HL-60/S4 treated with phorbol 12-myristate 13-acetate at 8.2 ng/mL for 4 days and 3 days (cell line): ENCODE results near the gene LPP.

Experiments
- in situ Hi-C: fragments of 300-500 bp; cut with MboI; formaldehyde crosslinking; loops from 2 replicates; pipeline ENCODE4 v1.15.0; 2022; ENCODE audit warnings: low sequenced_read_pairs

The LPP gene

GRCh38 chr3:188244395-188244861, 90.5 kb downstream of the LPP start:
- in situ Hi-C loops: no loop called here

- in situ Hi-C loops: no loop called here
Observed at GRCh38 chr3:188246905-188247304, 92.9 kb downstream of the LPP start.

- in situ Hi-C loops: no loop called here
Observed at GRCh38 chr3:188248036-188248561, 94.1 kb downstream of the LPP start.

GRCh38 chr3:188253123-188253793, 99.3 kb downstream of the LPP start:
- in situ Hi-C loops: no loop called here

- in situ Hi-C loops: no loop called here
Observed at GRCh38 chr3:188253800-188254452, 100.0 kb downstream of the LPP start.

- in situ Hi-C loops: no loop called here
Observed at GRCh38 chr3:188254520-188255070, 100.6 kb downstream of the LPP start.

GRCh38 chr3:188255190-188255589, 101.2 kb downstream of the LPP start:
- in situ Hi-C loops: no loop called here

- in situ Hi-C loops: no loop called here
Observed at GRCh38 chr3:188256758-188257157, 102.8 kb downstream of the LPP start.

GRCh38 chr3:188257384-188258026, 103.5 kb downstream of the LPP start:
- in situ Hi-C loops: no loop called here

GRCh38 chr3:188259191-188259590, 105.2 kb downstream of the LPP start:
- in situ Hi-C loops: no loop called here

- in situ Hi-C loops: no loop called here
Observed at GRCh38 chr3:188259596-188259995, 105.6 kb downstream of the LPP start.

GRCh38 chr3:188261011-188261410, 107.1 kb downstream of the LPP start:
- in situ Hi-C loops: no loop called here

- in situ Hi-C loops: no loop called here
Observed at GRCh38 chr3:188262488-188262887, 108.5 kb downstream of the LPP start.

- in situ Hi-C loops: no loop called here
Observed at GRCh38 chr3:188262913-188263683, 109.1 kb downstream of the LPP start.

- in situ Hi-C loops: no loop called here
Observed at GRCh38 chr3:188264226-188265207, 110.6 kb downstream of the LPP start.

- in situ Hi-C loops: no loop called here
Observed at GRCh38 chr3:188266562-188267274, 112.8 kb downstream of the LPP start.

- in situ Hi-C loops: no loop called here
Observed at GRCh38 chr3:188267790-188268335, 113.9 kb downstream of the LPP start.

GRCh38 chr3:188268336-188268735, 114.4 kb downstream of the LPP start:
- in situ Hi-C loops: no loop called here

- in situ Hi-C loops: no loop called here
Observed at GRCh38 chr3:188269040-188269439, 115.1 kb downstream of the LPP start.
